RWPE2 (cell line): ENCODE measurements around the gene FOXL3.

Experiments
- ATAC-seq: fragments of 200-7000 bp; cut with Tn5 transposase; 3 replicates; pipeline ENCODE4 v1.9.1; 2021; ENCODE audit warnings: low read depth
- DNase-seq: peaks from one replicate; pipeline ENCODE4 v3.0.0-alpha.2; 2020; ENCODE audit warnings: low spot score
- H3K27ac ChIP-seq: fragments of 450-650 bp; 2 replicates; pipeline ENCODE4 v1.5.1; 2017; ENCODE audit warnings: mild to moderate bottlenecking; ENCODE audit not compliant: poor library complexity, severe bottlenecking
- H3K27me3 ChIP-seq: fragments of 250-450 bp; sonication (Bioruptor Pico); 2 replicates; pipeline ENCODE4 v1.5.1; 2021; ENCODE audit warnings: mild to moderate bottlenecking, moderate library complexity; ENCODE audit not compliant: insufficient read depth, poor library complexity, severe bottlenecking
- H3K36me3 ChIP-seq: fragments of 250-450 bp; sonication (Bioruptor Pico); 2 replicates; pipeline ENCODE4 v1.5.1; 2020; ENCODE audit warnings: low read depth, mild to moderate bottlenecking, moderate library complexity
- H3K4me1 ChIP-seq: fragments of 250-450 bp; sonication (Bioruptor Pico); 2 replicates; pipeline ENCODE4 v1.5.1; 2021; ENCODE audit warnings: mild to moderate bottlenecking, moderate library complexity; ENCODE audit not compliant: insufficient read depth, poor library complexity, severe bottlenecking
- H3K4me3 ChIP-seq: fragments of 250-450 bp; sonication (Bioruptor Pico); 2 replicates; pipeline ENCODE4 v1.5.1; 2021; ENCODE audit warnings: mild to moderate bottlenecking, moderate library complexity; ENCODE audit not compliant: severe bottlenecking
- H3K9me3 ChIP-seq: fragments of 250-450 bp; sonication (Bioruptor Pico); 2 replicates; pipeline ENCODE4 v1.5.1; 2021; ENCODE audit warnings: mild to moderate bottlenecking, moderate library complexity; ENCODE audit not compliant: severe bottlenecking
- TF ChIP-seq, protein P1 (sequence below): fragments of 450-650 bp; IDR thresholded peaks from one replicate; pipeline ENCODE4 v1.5.1; 2017; ENCODE audit warnings: mild to moderate bottlenecking, moderate library complexity; ENCODE audit not compliant: poor library complexity, severe bottlenecking

Gene FOXL3

DNA sequence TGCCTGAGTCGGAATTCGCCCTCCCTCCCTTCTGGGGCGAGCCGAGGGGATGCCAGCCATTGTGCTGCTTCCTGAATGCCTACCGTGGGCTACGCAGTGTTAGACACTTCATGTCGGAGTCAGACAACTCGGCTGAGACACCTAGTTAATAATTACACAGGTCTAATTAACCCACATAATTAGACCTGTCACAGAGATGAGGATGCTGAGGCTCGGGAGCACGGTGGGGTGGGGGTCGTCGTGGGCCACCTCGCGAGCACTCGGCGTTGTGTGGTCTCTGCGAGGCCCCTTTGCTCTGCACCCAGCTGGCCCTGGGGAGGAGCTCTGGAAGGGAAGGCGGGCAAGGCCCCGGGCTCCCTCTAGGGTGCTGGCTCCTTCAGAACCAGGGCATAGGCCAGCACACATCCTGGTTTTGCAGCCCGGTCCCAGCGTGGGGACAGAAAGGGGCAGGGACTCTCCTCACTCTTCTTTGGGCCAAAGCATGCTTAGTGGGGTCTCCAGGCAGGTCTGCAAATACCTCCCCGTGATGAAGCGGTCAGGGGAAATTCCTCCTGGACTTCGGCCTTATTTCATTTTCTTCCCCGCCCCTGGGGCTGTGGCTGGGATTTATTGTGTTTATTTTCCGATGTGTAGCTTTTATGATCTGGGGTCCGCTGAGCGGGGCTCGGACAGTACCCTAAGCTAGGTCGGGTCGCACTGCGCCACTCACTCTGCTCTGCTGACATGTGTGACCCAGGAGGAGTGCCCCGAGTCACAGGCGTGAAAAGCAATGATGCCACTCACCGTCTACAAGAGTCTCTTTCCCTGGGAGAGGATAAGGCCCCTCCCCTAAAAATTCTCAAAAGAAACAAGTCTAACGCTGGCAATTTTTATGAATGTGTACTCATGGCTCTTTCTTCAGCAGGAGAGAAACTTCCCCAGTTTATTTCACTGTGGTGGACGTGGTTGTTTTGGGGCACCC is 4.9 kb upstream of the FOXL3 start:
- H3K36me3 ChIP-seq = no peaks in the 10 kb centered on the region
- ATAC-seq = no peak
- H3K27ac ChIP-seq = no peak overlapping the region
- H3K27me3 ChIP-seq = peaks cover 54% of the 10 kb centered on the region
- no peak overlapping the region for H3K4me3 ChIP-seq
- H3K4me1 ChIP-seq = no peaks in the 10 kb centered on the region
- DNase-seq = no peak
- TF ChIP-seq, protein P1, sequence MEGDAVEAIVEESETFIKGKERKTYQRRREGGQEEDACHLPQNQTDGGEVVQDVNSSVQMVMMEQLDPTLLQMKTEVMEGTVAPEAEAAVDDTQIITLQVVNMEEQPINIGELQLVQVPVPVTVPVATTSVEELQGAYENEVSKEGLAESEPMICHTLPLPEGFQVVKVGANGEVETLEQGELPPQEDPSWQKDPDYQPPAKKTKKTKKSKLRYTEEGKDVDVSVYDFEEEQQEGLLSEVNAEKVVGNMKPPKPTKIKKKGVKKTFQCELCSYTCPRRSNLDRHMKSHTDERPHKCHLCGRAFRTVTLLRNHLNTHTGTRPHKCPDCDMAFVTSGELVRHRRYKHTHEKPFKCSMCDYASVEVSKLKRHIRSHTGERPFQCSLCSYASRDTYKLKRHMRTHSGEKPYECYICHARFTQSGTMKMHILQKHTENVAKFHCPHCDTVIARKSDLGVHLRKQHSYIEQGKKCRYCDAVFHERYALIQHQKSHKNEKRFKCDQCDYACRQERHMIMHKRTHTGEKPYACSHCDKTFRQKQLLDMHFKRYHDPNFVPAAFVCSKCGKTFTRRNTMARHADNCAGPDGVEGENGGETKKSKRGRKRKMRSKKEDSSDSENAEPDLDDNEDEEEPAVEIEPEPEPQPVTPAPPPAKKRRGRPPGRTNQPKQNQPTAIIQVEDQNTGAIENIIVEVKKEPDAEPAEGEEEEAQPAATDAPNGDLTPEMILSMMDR = no peak
- no peaks in the 10 kb centered on the region for H3K9me3 ChIP-seq

DNA sequence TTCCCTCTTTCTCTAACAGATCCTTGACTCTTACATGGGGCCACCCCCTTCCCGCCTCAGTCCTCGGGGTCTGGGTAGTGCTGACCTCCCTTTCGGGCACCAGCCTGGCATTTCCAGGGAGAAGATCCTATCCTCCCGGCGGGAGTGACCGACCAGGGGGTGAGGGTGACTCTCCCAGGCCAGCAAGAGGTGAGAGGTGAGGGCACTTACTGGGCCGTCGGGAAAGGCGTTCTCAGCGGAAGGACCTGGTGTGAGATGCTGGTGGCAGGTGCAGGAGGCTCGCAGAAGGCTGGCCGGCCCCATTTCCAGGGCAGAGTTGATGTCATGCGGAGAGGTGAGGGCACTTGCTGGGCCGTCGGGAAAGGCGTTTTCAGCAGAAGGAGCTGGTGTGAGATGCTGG is 4.2 kb upstream of the FOXL3 start:
- TF ChIP-seq, protein P1 = no peak
- Histone ChIP-seq H3K27ac (no peak overlapping the region), H3K9me3 (no peaks in the 10 kb centered on the region), H3K4me3 (no peak overlapping the region), H3K36me3 (no peaks in the 10 kb centered on the region), H3K4me1 (no peaks in the 10 kb centered on the region), H3K27me3 (peaks cover 61% of the 10 kb centered on the region)
- DNase-seq (no peak), ATAC-seq (no peak)

DNA sequence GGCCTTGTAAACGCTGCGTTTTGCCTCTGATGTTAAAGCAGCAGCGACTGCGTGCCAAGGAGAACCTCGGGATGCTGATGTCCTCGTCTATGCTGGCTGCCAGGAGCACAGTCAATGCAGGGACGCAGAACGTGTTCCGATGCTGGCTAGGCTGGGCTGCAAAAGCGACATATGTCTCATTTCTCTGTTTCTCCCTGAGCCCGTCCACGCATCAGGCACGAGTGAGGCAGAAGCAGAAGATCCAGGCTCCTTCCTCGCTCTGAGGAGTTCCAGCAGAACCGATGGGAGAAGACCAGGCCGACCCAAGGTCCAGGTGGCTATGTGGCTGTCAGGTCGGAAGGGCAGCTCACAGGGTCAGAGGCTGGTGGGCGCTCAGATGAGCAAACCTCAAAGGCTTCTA is 3.7 kb upstream of the FOXL3 start:
- Histone ChIP-seq H3K27me3 (peaks cover 64% of the 10 kb centered on the region), H3K36me3 (no peaks in the 10 kb centered on the region), H3K9me3 (no peaks in the 10 kb centered on the region), H3K4me3 (no peak overlapping the region), H3K4me1 (no peaks in the 10 kb centered on the region), H3K27ac (no peak overlapping the region)
- DNase-seq (no peak), ATAC-seq (no peak)
- TF ChIP-seq, protein P1 = no peak

- ATAC-seq (no peak), DNase-seq (no peak)
- peaks cover 87% of the 10 kb centered on the region for H3K27me3 ChIP-seq
- no peaks in the 10 kb centered on the region for H3K4me1 ChIP-seq
- no peaks in the 10 kb centered on the region for H3K36me3 ChIP-seq
- TF ChIP-seq, protein P1 = no peak
- H3K9me3 ChIP-seq = no peaks in the 10 kb centered on the region
- H3K27ac ChIP-seq = no peak overlapping the region
- no peak overlapping the region for H3K4me3 ChIP-seq
These were observed 1.3 kb upstream of the FOXL3 start for GRCh38 chr7:288671-289101.
